Measurements from ENCODE around the gene TPSD1.
"Not testable (repeated sequence)": the region's sequence is repeated elsewhere in the genome, so short reads cannot be mapped to it uniquely, and the experiment has no call there.

The TPSD1 gene

DNA sequence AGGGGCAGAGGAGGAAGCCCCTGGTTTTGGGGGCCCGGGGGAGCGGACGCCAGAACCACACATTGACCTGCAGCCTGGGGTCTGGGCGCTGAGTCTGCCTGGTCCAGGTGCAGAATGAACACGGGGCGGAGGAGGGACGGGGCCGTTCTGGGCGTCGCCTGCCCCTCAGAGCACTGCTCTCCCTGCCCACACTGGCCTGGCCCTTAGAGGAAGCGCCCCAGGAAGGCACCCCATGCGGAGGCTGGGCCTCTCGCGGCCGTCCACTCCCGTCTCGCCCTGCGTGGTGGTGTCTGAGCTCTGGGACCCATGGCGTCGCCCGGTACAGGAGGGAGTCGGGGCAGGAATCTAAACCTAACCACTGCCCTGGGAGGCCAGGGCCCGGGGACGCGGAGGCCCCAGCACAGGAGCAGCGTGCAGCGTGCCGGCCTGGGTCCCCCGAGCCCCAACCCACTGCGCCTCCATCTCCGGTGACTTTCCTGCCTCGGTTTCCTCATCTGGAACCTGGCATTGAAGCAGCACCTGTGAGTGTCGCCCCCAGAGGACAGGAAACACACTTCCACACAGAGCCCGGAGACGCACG is 4.3 kb downstream of the TPSD1 start:
- H3K4me3 ChIP-seq, result no peak overlapping the region

DNA sequence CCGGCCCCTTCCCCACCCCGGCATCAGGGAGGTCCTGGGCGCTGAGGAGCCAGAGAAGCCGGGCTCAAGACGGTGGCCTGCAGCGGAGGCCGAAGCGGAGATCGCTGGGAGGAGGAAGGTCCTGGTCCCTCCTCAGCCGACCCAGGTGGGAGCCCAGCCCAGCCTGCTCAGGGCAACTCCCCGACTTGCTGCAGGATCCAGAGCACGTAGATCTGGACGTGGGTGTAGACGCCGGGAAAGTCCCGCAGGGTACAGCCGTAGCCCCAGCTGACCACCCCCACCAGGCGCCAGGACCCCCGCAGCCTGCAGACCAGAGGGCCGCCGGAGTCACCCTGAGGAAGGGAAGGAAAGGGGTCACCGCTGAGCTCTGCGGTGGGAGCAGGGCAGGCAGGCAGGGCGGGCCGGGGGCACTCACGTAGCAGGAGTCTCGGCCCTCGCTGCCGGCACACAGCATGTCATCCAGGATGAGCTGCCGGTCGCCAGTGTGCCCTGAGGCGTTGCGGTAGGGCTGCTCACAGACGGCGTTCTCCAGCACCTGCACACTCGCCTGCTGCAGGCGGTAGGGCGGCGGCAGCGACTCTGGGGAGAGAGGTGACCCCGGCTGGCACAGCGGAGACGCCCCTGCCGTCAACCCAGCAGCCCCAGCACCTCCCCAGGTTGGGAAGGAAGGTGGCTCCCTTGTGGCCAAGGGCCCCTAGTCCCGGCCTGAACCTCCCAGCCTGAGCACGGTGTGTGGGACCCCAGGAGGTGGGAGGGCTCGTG is 5.4 kb downstream of the TPSD1 start:
- Histone ChIP-seq H3K4me3 (no peak overlapping the region), H3K27ac (no peak overlapping the region)

More for the DNA sequence above, 4.3 kb downstream of the TPSD1 start:
- H3K27ac ChIP-seq, result no peak overlapping the region

DNA sequence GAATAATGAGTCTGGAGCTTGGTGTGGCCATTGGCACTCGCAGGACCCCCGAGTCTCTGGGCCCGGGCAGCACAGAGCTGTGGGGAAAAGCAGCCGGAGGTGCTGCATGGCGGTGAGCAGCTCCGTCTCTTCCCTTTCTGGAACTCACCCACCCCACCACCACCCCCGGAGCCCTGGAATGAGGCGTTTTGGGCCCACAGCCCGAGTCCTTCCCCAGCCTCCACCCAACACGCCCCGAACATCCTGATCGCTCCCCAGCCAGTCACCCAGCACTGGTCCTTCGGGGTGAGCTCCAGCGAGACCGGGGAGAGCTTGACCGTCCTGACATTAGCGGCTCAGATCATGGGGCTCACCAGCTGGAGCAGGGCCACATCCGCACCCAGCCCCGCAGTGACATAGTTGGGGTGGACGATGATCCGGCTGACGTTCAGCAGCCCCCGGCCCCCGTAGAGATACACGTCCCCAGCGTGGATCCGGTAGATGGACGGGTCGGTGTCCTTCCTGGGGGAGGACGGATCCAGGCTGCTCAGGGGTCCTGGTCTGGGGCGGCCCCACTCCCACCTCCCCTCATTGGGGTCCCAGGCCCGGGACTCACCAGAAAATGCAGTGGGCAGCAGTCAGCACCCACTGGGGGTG is 6.5 kb downstream of the TPSD1 start:
- H3K4me3 ChIP-seq, result no peak overlapping the region
- no peak overlapping the region for H3K27ac ChIP-seq

DNA sequence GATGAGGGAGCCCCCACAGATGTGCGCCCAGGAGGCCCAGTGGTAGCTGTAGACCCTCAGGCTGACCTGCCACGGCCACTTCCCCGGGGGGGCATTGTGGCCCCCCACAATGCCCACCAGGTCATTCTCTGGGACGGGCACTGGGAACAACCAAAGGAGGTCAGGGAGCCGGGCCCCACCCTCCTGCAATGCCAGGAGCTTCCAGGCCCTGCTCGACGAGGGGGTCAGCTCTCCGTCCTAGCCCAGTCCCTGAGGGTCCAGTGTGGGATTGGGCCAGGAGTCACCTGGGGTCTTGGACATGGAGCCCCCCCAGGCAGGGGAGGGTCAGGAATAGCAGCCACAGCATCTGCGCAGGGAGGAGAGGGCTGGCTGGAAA is 7.0 kb downstream of the TPSD1 start:
- H3K27ac ChIP-seq, result no peak overlapping the region
- H3K4me3 ChIP-seq, result no peak overlapping the region

DNA sequence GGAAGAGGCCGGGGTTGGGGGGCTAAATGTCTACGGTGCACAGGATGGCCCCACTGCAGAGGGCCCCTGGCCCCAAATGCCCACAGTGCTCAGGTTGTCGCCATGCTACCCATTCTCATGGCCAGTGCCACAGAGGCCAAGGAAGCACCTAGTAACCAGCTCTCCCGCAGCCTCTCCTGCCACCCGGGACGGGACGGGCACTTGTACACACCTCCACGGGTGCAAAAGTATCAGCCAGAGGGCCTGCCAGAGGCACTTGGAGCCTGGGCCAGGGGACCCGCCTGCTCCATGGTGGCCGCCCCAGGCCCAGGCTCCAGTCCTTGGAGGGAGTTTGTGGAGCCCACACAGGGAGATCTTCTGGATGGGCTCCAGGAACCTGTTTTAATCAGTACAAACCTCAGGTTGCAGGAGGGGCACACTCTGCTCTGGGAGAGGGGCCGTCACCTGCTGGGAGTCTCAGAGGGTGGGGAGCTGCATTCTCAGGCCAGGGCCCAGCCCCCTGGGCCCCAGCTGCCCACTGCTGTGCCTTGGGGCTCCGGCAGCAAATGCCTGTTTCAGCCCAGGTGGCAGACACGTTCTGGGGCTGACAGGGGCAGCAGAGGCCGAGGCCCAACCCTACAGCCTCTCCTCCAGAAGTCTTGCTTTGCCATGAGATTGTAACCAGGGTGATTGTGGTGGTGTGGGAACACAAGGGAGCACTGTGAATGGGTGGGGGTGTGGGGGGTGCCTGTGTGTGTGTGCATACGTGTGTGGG is 7.9 kb downstream of the TPSD1 start:
- Histone ChIP-seq H3K27ac (no peak overlapping the region), H3K4me3 (no peak overlapping the region)

DNA sequence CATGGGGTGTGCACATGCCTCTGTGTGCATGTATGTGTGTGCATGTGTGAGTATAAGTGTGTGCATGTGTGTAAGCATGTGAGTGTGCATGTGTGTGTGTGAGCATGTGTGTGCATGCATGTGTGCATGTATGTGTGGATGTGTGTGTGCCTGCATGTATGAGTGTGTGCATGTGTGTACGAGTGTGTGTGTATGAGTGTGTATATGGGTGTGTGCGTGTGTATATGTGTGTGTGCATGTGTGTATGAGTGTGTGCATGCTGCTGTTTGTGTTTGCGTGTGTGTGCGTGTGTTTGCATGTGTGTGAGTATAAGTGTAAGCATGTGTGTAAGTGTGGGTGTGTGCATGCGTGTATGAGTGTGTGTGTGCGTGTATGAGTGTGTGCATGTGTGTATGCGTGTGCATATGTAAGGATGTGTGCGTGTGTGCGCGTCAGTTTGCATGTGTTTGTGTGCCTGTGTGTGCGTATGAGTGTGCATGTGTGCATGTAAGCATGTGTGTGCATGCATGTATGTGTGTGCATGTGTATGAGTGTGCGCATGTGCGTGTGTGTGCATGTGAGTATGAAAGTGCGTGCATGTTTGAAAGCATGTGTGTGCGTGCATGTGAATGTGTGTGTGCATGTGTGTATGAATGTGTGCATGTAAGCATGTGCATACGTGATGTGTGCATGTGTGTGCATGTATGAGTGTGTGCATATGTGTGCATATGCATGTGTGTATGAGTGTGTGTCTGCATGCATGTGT is 8.6 kb downstream of the TPSD1 start:
- Histone ChIP-seq H3K27ac (no peak overlapping the region), H3K4me3 (no peak overlapping the region)

DNA sequence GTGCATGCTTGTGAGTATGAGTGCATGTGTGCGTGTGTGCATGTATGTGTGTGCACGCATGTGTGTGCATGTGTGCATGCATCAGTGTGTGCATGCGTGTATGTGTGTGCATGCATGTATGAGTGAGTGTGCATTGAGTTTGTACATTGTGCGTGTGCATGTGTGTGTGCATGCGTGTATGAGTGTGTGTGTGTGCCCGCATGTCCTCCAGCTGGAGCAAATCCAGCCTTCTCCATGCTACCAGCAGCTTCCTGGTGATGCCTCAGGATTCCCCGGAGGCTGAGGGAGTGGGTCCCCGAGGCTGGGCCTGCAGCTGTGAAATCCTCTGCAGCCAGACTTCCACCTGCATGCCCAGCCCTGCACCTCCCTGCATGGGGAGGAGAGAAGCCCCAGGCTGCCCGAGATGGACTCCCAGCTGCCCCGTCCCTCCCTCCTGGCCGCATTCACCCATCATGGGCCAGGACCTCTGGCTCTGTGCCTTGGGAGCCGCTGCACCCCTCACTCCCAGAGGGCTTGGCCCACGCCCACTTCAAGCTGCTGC is 9.3 kb downstream of the TPSD1 start:
- H3K27ac ChIP-seq, result no peak overlapping the region

DNA sequence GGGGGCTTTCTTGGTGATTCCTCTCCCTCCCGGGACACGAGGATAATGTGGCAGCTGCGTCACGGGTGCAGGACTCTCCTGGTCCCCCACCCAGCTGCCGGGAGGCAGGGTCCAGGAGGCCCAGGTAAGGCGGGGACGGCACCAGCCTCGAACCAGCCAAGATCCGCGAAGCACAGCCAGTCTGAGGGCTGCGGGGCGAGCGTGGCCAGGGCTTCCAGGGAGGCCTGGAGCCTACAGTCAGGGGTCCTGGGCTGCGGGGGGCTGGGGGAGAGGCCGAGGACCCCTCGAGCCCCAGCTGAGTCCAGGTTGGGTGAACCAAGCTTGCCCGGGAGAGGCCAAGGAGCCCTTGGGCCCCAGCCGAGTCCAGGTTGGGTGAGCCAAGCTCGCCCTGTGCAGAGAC is 10.0 kb downstream of the TPSD1 start:
- H3K27ac ChIP-seq, result no peak overlapping the region

More for the DNA sequence above, 9.3 kb downstream of the TPSD1 start:
- no peak overlapping the region for H3K4me3 ChIP-seq

DNA sequence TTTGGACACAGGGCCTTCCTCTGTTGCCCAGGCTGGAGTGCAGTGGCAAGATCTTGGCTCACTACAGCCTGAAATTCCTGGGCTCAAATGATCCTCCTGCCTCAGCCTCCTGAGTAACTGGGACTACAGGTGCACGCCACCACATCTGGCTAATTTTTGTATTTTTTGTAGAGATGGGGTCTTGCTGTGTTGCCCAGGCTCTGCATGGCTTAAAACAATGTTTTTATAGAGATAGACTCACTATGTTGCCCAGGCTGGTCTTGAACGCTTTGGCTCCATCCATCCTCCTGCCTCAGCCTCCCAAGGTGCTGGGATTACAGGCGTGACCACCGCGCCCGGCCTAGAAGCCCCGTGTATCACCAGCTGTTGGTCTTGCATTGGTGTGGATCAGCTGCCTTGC is 13.5 kb downstream of the TPSD1 start:
- not testable (repeated sequence) for H3K27ac ChIP-seq

More for the DNA sequence above, 10.0 kb downstream of the TPSD1 start:
- H3K4me3 ChIP-seq, result no peak overlapping the region

DNA sequence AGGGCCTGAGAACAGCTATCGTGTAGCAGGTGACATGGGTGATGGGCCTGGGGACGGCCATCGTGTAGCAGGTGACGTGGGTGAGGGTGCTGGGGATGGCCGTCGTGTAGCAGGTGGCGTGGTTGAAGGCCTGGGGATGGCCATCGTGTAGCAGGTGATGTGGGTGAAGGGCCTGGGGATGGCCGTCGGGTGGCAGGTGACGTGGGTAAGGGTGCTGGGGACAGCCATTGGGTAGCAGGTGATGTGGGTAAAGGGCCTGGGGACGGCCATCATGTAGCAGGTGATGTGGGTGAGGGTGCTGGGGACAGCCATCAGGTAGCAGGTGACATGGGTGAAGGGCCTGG is 15.5 kb downstream of the TPSD1 start:
- H3K4me3 ChIP-seq, result no peak overlapping the region
- no peak overlapping the region for H3K27ac ChIP-seq

More for the DNA sequence above, 13.5 kb downstream of the TPSD1 start:
- not testable (repeated sequence) for H3K4me3 ChIP-seq

DNA sequence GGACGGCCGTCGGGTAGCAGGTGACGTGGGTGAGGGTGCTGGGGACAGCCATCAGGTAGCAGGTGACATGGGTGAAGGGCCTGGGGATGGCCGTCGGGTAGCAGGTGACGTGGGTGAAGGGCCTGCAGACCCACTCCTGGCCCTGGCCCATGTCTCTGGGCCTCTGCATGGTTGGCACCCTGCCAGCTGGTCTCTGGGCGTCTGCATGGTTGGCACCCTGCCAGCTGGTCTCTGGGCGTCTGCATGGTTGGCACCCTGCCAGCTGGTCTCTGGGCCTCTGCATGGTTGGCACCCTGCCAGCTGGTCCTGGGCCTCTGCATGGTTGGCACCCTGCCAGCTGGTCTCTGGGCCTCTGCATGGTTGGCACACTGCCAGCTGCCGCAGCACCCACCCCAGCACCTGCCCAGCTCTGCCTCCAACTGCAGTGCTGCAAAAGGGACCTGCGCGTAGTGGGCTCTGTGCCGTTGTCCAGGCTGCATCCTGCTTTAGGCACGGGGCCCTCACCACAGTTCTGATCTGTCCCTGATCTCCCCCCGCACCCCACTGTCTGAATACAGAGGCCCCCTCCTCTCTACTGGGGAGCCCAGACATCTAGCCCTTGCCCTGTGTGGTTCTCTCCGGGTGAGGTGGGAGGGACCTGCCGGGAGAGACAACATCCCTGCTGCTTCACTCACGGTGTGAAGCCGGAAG is 16.0 kb downstream of the TPSD1 start:
- H3K4me3 ChIP-seq, H3K27ac ChIP-seq: not testable (repeated sequence)

DNA sequence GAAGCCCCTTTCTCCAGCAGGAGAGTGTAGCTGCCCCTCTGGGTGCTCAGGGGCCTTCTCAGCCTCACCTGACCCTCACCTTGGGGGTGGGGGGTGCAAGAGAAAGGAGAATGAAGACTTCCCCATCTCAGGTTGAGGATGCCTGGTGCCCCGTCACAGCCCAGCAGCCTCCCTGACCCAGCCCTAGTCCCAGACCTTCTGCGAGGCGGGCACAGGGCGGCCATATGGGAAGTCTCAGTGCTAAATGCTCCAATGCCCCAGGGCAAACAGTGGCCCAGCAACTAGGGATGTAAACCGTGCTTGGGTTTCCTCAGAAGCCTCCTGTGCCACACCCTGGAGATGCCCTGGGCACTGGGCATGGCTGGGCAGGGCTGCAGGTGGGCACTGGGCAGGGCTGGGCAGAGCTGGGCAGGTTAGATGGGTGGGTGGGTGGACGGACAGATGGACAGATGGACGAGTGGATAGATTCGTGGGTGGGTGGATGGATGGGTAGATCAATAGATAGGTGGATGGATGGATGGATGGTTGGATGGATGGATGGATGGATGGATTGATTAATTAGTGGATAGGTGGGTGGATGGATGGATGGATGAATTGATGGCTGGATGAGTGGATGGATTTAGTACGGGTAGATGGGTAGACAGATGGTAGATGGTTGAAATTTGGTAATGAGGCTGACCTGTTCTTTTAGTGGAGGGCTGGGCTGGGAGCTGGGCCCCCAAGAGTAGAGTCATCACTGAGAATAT is 16.8 kb downstream of the TPSD1 start:
- Histone ChIP-seq H3K27ac (no peak overlapping the region), H3K4me3 (no peak overlapping the region)

DNA sequence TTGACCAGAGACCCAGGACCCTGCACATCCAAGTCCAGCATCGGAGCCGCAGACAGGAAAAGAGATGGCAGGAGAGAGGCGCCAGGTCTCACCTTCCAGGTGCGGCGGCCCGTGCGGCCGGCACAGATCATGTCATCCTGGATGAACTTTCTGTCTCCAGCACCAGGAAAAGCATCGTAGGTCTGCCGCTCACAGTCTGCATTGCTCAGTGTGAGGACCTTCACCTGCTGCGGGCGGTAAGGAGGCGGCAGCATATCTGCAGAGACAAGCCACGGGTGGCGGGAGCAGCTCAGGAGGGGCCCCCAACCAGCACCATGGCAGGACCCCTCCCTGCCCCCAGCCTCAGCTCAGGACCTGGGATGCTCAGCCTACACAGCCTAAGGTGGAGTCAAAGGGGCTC is 17.9 kb downstream of the TPSD1 start:
- H3K27ac ChIP-seq, result no peak overlapping the region
- H3K4me3 ChIP-seq, result no peak overlapping the region

DNA sequence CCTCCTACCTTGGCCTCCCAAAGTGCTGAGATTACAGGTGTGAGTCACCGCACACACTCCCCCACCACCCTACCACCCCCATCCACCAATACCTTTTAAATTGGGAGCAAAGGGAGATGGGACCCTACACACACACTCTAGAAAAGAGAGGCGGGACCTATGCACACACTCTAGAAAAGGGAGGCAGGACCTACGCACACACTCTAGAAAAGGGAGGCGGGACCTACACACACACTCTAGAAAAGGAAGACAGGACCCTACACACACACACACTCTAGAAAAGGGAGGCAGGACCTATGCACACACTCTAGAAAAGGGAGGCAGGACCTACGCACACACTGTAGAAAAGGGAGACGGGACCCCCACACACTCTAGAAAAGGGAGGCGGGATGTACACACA is 18.9 kb downstream of the TPSD1 start:
- H3K4me3 ChIP-seq, result no peak overlapping the region
- no peak overlapping the region for H3K27ac ChIP-seq

DNA sequence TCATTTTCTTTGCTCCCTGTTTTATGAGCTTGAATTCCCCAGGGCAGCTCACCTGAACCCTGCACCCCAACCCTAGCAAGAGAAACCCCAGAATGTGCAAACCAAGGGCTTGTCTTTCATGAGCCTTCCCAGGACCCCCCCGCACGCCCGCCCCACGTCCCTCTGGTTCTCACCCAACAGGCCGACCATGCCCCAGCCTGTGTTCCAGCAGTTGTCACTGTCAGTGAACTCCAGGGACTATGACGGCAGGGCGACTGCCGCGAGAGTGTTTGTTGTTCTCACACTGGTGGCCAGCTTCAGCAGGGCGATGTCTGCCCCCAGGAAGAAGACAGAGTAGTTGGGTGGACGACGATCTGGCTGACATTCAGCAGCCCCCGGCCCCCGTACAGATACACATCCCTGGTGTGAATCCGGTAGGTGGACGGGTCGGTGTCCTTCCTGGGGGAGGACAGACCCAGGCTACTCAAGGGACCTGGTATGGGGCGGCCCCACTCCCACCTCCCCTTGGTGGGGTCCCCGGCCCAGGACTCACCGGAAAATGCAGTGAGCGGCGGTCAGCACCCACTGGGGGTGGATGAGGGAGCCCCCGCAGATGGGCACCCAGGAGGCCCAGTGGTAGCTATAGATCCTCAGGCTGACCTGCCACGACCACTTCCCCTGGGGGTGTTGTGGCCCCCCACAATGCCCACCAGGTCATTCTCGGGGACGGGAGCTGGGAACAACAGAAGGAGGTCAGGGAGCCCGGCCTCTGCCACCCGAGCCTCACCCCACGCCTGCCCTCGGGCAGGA is 20.1 kb downstream of the TPSD1 start:
- Histone ChIP-seq H3K4me3 (no peak overlapping the region), H3K27ac (no peak overlapping the region)

DNA sequence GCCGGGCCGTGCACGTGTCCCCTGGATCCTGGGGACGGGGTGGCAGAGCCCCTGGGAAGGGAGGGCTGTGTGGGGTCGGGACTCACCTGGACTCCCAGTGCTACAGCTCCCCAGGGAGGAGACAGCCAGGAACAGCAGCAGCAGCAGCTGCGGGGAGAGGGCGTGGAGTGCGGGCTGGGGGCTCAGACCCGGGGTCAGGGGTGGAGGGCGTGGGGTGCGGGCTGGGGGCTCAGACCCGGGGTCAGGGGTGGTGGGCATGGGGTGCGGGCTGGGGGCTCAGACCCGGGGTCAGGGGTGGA is 20.7 kb downstream of the TPSD1 start:
- H3K4me3 ChIP-seq, result no peak overlapping the region
- H3K27ac ChIP-seq, result no peak overlapping the region

DNA sequence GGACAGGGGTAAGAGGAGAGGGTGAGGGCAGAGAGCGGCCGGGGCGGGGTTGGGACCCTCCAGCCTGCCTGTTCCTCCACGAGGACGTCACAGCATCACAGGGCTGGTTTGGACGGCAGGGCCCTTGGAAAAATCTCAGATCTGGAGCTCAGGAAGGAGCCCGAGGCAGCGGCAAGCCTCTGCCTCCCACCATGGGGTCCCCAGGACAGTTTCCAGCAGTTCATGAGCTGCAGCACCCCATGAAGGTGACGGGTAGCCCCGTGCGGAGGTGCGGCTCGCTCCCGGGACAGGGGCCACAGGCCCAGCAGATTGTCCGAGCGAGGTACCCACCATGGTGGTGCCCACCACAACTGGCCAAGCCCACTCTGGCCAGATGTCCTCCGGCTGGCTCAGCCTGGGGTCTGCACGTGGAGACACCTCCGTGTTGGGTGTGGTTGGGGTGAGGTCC is 21.3 kb downstream of the TPSD1 start:
- H3K27ac ChIP-seq, result no peak overlapping the region
- no peak overlapping the region for H3K4me3 ChIP-seq

All from skin epidermis (tissue), 12 donors.